ENCODE measurements around the gene FOXJ2. TPM values are rescaled to one million over a fixed set of nuclear protein-coding genes. Genes with fewer than 3 reads are reported as not detected.

FOXJ2 gene
- polyA plus RNA-seq, 1 experiment = 6.5 TPM

- CTCF ChIA-PET = no interaction called here
- TF ChIP-seq CTCF (IDR thresholded peaks at IDR 0.05; ENCODE audit: insufficient read depth, low read depth, low read length) = no peak
- DNase-seq (ENCODE audit: low read depth) = no peak
- POLR2A ChIA-PET = no interaction called here
- no peak overlapping the region for H3K4me3 ChIP-seq (ENCODE audit: low read depth, low read length)
- H3K27me3 ChIP-seq (ENCODE audit: control insufficient read depth, insufficient read depth, low read length) = no peaks in the 10 kb centered on the region
- peaks cover 14% of the 10 kb centered on the region for H3K36me3 ChIP-seq (ENCODE audit: control insufficient read depth, insufficient read depth, low read length)
These were observed 60.8 kb downstream of the FOXJ2 start for GRCh38 chr12:8093291-8093690.

- ChIA-PET CTCF (no interaction called here), POLR2A (no interaction called here)
- DNase-seq (ENCODE audit: low read depth) = no peak
- no peak overlapping the region for H3K4me3 ChIP-seq (ENCODE audit: low read depth, low read length)
- H3K36me3 ChIP-seq (ENCODE audit: control insufficient read depth, insufficient read depth, low read length) = peaks cover 14% of the 10 kb centered on the region
- H3K27me3 ChIP-seq (ENCODE audit: control insufficient read depth, insufficient read depth, low read length) = no peaks in the 10 kb centered on the region
- no peak for TF ChIP-seq CTCF (IDR thresholded peaks at IDR 0.05; ENCODE audit: insufficient read depth, low read depth, low read length)
These were observed 63.9 kb downstream of the FOXJ2 start for GRCh38 chr12:8096281-8096915.

- ChIA-PET CTCF (interaction anchor here (0.7 to 3.1 kb wide), 4 partner anchors 9 to 910 kb away, joined by 3 to 17 read pairs (median 4); no protein-coding TSS in a partner anchor), POLR2A (no interaction called here)
- DNase-seq (ENCODE audit: low read depth) = no peak
- no peak overlapping the region for H3K4me3 ChIP-seq (ENCODE audit: low read depth, low read length)
- no peak for TF ChIP-seq CTCF (IDR thresholded peaks at IDR 0.05; ENCODE audit: insufficient read depth, low read depth, low read length)
- peaks cover 3% of the 10 kb centered on the region; the same call in 1 of the 2 replicates for H3K36me3 ChIP-seq (ENCODE audit: control insufficient read depth, insufficient read depth, low read length)
- no peaks in the 10 kb centered on the region for H3K27me3 ChIP-seq (ENCODE audit: control insufficient read depth, insufficient read depth, low read length)
These were observed 66.7 kb downstream of the FOXJ2 start for GRCh38 chr12:8099235-8099634.

Other genes starting within 250 kb of the FOXJ2 start
- gene NANOG, start 243.3 kb upstream of the FOXJ2 start, polyA plus RNA-seq (2011; rRNA removed) = not detected in 2 replicates
- not detected in 2 replicates for gene SLC2A14, start 159.8 kb upstream of the FOXJ2 start, polyA plus RNA-seq (2011; rRNA removed)
- 40.1 and 57.3 TPM in 2 replicates for gene SLC2A3, start 96.5 kb upstream of the FOXJ2 start, polyA plus RNA-seq (2011; rRNA removed)
- 0.11 and 0.13 TPM in 2 replicates for gene C3AR1, start 33.6 kb downstream of the FOXJ2 start, polyA plus RNA-seq (2011; rRNA removed)
- gene NECAP1, start 49.6 kb downstream of the FOXJ2 start, polyA plus RNA-seq (2011; rRNA removed) = 30.0 and 34.0 TPM in 2 replicates
- gene CLEC4A, start 90.9 kb downstream of the FOXJ2 start, polyA plus RNA-seq (2011; rRNA removed) = 0.26 and 0.48 TPM in 2 replicates
- not detected in 2 replicates for gene ZNF705A, start 124.3 kb downstream of the FOXJ2 start, polyA plus RNA-seq (2011; rRNA removed)
- 0.20 and 0.22 TPM in 2 replicates for gene FAM90A1, start 194.9 kb downstream of the FOXJ2 start, polyA plus RNA-seq (2011; rRNA removed)